AG09309 (cell line): ENCODE results near the gene GNAZ.

Experiments used
- DNase-seq: peaks from one replicate; pipeline ENCODE4 v3.0.0-alpha.2; 2010; ENCODE audit warnings: low read depth
- H3K4me3 ChIP-seq: 2 replicates; pipeline ENCODE4 v1.5.1; 2011; ENCODE audit warnings: mild to moderate bottlenecking, low read depth, low read length, moderate library complexity; ENCODE audit not compliant: control insufficient read depth
- TF ChIP-seq, protein P1 (sequence below): IDR thresholded peaks from 2 replicates; pipeline ENCODE4 v1.5.1; 2011; ENCODE audit warnings: mild to moderate bottlenecking, low read depth, low read length, inconsistent platforms; ENCODE audit not compliant: insufficient read depth, control insufficient read depth; ENCODE audit errors: missing control alignments

The GNAZ gene

DNA sequence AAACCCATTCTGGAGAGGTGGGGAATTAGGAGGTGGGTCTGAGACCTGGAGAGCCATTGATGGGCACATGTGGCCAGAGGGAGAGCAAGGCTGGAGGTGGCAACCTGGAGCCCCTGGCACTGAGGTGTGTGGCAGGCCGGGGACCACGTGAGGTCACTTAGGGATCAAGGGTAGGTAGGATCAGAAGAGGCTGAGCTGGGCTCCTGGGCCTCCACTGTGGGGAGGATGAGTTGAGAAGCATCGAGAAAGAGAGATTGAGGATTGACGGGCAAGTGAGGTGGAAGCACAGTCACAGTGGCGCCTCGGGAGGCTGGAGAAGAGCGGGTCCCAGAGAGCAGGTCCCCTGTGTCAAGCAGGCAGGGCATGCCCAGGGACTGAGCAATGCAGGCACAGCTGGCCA, 4.1 kb downstream of the GNAZ start:
- no peak overlapping the region for H3K4me3 ChIP-seq
- no peak for DNase-seq
- TF ChIP-seq, protein P1, sequence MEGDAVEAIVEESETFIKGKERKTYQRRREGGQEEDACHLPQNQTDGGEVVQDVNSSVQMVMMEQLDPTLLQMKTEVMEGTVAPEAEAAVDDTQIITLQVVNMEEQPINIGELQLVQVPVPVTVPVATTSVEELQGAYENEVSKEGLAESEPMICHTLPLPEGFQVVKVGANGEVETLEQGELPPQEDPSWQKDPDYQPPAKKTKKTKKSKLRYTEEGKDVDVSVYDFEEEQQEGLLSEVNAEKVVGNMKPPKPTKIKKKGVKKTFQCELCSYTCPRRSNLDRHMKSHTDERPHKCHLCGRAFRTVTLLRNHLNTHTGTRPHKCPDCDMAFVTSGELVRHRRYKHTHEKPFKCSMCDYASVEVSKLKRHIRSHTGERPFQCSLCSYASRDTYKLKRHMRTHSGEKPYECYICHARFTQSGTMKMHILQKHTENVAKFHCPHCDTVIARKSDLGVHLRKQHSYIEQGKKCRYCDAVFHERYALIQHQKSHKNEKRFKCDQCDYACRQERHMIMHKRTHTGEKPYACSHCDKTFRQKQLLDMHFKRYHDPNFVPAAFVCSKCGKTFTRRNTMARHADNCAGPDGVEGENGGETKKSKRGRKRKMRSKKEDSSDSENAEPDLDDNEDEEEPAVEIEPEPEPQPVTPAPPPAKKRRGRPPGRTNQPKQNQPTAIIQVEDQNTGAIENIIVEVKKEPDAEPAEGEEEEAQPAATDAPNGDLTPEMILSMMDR: no peak

DNA sequence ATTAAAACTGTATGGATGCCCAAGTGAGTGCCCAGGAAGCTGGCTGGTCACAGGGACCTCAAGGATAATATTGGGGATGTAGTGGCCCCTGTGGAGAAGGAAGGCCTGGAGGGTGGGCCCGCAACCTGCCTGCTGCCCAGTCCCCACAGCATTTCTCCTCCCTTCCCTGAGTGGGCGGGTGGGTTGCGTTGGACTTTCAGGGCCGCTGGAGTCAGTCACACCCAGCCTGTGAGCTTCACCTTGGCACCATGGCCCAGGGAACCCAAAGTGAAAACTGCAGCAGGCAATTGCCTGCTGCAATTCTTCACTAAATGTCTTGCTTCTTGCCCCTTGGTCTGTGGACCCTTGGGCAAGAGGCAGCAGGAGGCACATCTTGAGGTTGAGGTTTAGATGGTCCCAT, 4.7 kb downstream of the GNAZ start:
- no peak overlapping the region for H3K4me3 ChIP-seq
- TF ChIP-seq, protein P1: no peak
- DNase-seq: no peak

DNA sequence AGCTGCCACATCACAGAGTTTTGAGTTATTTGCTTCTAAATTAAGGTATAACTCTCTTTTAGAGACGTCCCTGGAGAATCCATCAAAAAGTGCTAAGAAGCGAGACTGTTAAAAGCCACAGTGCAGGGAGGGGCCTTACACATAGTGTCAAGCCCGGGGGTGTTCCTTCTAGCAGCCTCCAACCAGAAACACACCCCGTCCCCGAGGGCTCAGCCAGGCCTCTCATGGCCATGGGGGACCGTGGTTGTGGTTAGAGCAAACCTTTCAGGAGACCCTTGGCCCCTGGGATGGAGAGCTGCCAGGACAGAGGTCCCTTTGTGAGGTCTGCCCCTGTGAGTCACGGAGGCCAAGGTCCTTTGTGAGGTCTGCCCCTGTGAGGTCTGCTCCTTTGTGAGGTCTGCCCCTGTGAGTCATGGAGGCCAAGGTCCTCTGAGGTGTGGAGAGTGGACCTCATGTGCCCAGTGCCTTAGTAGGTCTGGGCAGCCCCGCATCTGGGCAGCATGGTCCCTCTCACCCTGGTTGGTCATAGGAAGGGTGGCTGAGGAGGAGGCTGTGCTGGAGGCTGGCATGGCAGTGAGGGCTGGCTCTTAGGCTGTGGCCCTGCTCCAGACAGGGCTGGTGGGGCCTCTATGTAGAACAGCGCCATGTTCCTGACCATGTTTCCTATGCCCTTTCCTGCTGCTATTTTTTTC, 5.4 kb downstream of the GNAZ start:
- no peak for DNase-seq
- TF ChIP-seq, protein P1: no peak
- H3K4me3 ChIP-seq: no peak overlapping the region

DNA sequence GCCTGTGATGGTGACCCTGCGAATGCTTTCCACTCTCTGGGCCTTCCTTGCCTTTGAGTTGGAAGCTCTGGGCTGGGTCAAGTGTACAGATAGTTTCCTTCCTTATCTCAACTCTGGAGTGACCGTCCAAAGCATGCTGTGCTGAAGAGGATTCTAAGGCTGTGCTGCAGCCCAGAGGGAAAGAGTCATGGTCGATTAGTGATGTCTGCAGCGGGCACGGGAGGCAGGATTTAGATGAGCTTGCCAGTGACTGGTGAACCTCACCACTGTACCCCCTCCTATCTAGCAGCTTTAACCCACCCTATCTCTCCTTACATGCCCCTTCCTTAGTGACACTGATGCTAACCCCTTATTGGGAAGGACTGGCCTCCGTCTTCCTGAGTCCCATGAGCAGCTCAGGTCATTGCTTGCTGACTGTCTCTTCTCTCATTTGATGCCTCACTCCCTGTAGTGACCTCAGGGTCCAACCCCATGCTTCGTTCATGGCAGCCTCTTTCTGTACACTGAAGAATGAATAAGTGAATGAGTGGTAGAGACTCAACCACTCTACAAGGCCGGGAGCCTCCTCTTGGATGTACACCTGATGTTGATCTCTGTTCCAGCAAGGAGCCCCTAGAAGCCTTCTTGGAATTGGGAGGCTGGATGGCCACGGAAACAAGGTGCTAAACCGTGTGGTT, 6.7 kb downstream of the GNAZ start:
- no peak for DNase-seq
- H3K4me3 ChIP-seq: no peak overlapping the region
- TF ChIP-seq, protein P1: no peak

DNA sequence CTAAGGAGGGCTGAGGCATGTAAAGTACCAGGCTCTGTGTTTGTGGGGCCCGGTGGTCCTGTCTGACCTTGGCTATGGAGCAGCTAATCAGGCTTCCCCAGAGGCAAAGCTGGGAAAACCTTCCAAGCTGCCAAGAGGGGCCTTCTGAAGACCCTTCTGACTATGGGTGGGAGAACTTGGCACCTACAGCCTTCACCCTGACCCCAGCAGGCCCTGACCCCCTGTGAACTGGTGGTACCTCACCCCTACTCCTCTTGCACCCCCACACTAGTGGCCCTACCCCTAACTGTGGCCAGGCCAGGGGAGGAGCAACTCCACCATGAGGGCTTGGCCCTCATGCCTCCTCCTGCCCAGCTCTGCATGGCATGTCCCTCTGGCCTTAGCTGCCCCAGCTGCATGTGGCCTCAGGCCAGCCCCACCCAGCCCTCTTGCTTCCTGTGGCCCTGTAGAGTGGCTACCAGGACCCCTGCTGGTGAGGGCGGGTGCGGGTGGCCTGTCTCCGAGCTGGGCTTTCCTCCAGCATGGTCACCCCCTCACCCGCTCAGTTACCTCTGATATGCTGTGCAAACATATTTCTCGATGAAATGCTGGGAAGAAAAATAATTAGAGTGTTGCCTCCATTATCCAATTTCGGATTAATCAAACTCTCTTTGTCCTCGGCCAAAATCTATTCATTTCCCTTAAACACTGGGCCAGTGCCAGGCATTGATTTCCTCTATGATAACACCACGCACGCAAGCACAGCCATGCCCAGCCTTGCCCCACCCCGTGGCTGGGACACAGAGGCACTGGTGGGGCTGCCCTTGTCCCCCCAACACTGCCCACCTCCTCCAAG, 7.5 kb downstream of the GNAZ start:
- TF ChIP-seq, protein P1: no peak
- H3K4me3 ChIP-seq: no peak overlapping the region
- DNase-seq: no peak

DNA sequence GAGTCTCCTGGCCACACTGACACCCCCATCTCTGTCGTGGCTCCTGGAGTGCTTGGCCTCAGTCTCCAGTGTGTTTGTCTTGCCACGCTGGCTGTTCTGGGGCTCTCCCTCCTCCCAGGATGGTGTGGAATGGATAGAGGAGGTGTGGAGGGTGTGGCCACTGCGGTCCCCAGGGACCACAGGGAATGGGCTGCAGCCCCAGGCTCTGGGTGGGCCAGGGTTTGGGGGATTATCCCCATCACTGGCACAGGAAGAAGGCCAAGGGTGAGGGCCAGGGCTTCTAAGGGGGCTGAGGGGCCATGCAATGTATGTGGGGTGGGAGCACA, 8.1 kb downstream of the GNAZ start:
- H3K4me3 ChIP-seq: no peak overlapping the region
- DNase-seq: no peak
- TF ChIP-seq, protein P1: no peak
